ENCODE results near the gene RAPGEF5.

- TF ChIP-seq CTCF (IDR thresholded peaks at IDR 0.05; ENCODE audit: insufficient read depth, low read length): peak; percentile 60
- no peak for TF ChIP-seq GABPA (IDR thresholded peaks at IDR 0.05; ENCODE audit: low read depth)
- TF ChIP-seq REST (IDR thresholded peaks at IDR 0.05; ENCODE audit: insufficient replicate concordance, low read depth): no peak
Observed at GRCh38 chr7:22082886-22083703, 273.9 kb downstream of the RAPGEF5 start.

Measured in HL-60 (cell line).